ENCODE results near the gene NR2C1.

The NR2C1 gene

DNA sequence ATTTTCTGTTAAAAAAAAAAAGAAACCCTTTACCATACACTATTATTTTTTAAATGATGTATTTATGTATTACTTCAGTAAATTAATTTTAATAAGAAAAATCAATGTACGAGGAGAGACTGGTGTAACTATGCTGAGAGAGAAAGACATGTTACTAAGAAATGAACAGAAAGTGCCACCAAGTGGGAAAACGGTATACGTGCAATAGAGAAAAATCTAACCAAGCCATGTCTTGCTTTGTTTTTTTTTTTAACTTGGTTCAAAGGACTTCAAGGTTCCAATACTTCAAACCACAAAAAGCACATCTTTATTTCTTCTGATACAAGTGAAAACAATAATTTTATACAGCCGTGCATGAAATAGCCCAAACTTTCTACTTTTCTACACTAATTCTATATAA, 92.8 kb downstream of the NR2C1 start:
- no peak for TF ChIP-seq GATA1 (IDR thresholded peaks at IDR 0.05; ENCODE audit: low read depth, low read length)
- TF ChIP-seq POLR2A (IDR thresholded peaks at IDR 0.05; ENCODE audit: low read length): no peak
- DNase-seq: peak in 1 of 2 experiments; percentile 20

DNA sequence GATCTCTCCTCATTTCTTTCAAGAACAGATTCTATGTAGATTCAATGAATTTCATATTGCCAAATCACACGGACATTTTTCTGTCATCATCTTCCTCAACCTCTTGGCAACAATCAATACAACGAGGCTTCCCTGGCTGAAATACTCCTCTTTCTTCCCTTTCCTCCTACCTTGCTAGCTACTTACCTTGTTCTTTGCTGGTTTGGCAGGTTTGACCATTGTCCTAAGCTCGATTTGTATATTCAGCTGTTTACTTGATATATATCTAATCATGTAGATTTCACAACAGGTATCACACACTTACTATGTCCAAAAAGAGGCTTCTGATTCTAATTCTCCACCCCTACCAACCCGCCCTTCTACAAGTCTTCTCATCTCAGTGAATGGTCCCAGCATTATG, 93.5 kb downstream of the NR2C1 start:
- DNase-seq: no peak
- TF ChIP-seq GATA1 (IDR thresholded peaks at IDR 0.05; ENCODE audit: low read depth, low read length) (no peak), POLR2A (IDR thresholded peaks at IDR 0.05; ENCODE audit: low read length) (no peak)

DNA sequence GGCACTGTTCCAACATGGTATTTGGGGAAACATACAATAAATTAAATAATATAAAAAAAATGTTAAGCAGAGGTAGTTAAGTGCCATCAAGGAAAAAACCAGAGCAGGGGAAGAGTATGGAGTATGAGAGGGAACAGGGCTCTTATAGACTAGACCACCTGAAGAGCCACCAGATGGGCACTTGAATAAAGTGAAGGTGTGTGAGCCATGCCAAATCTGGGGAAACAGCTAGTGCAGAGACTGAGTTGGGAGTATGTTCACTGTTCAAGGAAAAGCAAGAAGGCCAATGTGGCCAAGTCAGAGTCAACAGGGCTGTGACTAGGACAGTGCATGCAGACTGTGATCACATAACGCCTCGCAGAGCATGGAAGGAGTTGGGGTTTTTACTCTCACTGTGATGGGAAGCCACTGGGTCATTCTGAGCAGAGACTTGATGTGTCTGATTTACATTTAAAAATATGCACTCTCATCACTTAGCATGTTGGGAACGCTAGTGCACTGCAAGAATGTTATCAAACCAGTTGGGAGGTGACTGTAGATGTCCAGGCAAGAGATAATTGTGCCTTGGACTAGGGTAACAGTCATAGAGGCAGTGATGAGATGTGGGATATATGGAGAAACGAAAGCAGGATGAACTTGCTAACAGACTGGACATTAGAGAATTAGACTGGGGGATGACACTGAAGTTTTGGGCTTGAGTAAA, 95.5 kb downstream of the NR2C1 start:
- DNase-seq: peak in 1 of 2 experiments; percentile 28
- TF ChIP-seq POLR2A (IDR thresholded peaks at IDR 0.05; ENCODE audit: low read length): no peak

DNA sequence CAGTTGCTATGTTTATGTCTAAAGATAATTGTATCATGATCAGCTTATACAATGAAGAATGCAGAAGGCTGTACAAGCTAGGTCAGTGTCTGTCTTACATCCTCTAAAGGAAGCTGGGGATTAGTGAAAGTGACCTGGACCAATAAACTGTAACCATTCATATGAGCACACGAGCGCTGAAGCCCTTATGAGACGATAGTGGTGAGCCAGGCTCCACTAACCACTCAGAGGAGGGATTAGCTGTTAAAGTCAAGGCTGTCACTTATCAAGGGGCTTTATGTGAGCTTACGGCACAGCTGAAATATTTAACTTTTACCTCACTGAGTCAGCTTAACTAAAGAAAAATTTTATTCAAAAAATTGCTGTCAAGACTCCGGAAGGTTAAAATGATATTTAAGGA, 100.2 kb downstream of the NR2C1 start:
- no peak for DNase-seq
- TF ChIP-seq GATA1 (IDR thresholded peaks at IDR 0.05; ENCODE audit: low read depth, low read length): no peak
- no peak for TF ChIP-seq POLR2A (IDR thresholded peaks at IDR 0.05; ENCODE audit: low read length)

GRCh38 chr12:94972795-94973194, 100.6 kb downstream of the NR2C1 start:
- no peak for DNase-seq
- TF ChIP-seq GATA1 (IDR thresholded peaks at IDR 0.05; ENCODE audit: low read depth, low read length) (no peak), POLR2A (IDR thresholded peaks at IDR 0.05; ENCODE audit: low read length) (no peak)

DNA sequence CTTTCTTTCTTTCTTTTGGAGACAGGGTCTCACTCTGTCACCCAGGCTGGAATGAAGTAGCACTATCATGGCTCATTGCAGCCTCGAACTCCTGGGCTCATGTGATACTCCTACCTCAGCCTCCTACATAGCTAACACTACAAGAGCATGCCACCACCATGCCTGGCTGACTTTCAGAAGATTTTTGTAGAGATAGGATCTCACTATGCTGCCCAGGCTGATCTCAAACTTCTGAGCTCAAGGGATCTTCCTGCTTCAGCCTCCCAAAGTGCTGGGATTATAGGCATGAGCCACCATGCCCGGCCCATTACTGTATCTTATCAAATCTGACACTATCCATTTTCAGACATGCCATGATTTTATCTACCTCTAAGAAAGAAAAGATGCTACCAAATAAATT, 101.5 kb downstream of the NR2C1 start:
- TF ChIP-seq POLR2A (IDR thresholded peaks at IDR 0.05; ENCODE audit: low read length): no peak
- TF ChIP-seq GATA1 (IDR thresholded peaks at IDR 0.05; ENCODE audit: low read depth, low read length): no peak

DNA sequence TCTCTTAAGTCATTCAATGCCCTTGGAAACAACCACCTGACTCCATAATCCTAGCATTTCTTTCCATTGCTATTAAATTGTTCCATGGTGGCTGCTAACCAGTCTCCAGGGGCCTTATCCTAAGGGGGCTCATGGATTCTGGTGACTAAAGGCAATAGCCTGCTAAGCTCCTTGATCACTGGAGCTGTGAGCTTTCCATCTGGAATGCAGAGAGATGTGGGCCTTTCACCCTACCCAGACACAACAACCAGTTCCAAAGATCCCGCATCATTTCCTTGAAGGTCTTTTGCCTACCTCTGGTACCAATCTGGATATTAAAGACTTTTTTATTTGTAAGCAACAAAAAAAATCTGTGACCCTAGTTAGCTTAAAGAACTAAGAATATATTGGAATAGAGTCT, 102.9 kb downstream of the NR2C1 start:
- no peak for DNase-seq
- TF ChIP-seq POLR2A (IDR thresholded peaks at IDR 0.05; ENCODE audit: low read length) (no peak), GATA1 (IDR thresholded peaks at IDR 0.05; ENCODE audit: low read depth, low read length) (no peak)

More for the DNA sequence above, 101.5 kb downstream of the NR2C1 start:
- no peak for DNase-seq
